ENCODE data around the gene PMIS2. TPM values are rescaled to one million over a fixed set of nuclear protein-coding genes. Genes with fewer than 3 reads are reported as not detected.

PMIS2 gene
- total RNA-seq, 1 donor from 2014 or later, result not detected

DNA sequence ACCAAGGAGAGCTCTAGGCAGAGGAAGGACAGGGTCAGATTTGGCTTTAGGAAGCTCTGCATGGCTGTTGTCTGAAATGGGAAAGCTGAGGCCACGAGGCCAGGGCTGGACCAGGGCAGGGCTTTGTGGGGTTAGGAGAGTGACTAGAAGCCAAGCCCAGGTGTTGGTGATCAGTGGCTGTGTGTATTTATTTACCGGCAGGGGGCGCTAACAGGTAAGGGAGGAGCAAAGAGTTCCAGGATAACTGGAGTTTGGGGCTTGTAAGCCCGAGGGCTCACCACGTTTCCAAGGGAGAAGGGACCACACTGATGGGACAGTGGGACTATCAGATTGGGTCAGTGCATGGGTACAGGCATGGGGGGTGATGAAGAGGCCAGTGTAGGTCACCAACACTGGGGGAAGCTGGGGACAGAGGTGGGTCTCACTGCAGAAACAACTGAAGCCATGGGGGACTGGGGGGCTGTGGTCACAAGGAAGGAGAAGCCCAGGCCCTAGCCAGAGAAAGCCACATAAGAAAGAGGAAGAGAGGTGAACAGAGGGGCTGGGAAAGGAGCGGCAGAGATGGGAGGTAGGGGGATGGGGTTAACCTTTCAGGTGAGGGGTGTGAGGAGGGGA lies 36.7 kb upstream of the PMIS2 start:
- TF ChIP-seq CTCF (IDR thresholded peaks at IDR 0.05; ENCODE audit: insufficient read depth, low read length, severe bottlenecking), result peak; percentile 80
- Histone ChIP-seq H3K36me3 (ENCODE audit: control insufficient read depth, insufficient read depth, low read length) (peaks cover 5% of the 10 kb centered on the region), H3K4me3 (ENCODE audit: low read depth, low read length) (no peak overlapping the region), H3K27me3 (ENCODE audit: control insufficient read depth, insufficient read depth, low read length) (no peaks in the 10 kb centered on the region)
- peak; percentile 42 for DNase-seq (ENCODE audit: low read depth)
- no peak for FAIRE-seq

DNA sequence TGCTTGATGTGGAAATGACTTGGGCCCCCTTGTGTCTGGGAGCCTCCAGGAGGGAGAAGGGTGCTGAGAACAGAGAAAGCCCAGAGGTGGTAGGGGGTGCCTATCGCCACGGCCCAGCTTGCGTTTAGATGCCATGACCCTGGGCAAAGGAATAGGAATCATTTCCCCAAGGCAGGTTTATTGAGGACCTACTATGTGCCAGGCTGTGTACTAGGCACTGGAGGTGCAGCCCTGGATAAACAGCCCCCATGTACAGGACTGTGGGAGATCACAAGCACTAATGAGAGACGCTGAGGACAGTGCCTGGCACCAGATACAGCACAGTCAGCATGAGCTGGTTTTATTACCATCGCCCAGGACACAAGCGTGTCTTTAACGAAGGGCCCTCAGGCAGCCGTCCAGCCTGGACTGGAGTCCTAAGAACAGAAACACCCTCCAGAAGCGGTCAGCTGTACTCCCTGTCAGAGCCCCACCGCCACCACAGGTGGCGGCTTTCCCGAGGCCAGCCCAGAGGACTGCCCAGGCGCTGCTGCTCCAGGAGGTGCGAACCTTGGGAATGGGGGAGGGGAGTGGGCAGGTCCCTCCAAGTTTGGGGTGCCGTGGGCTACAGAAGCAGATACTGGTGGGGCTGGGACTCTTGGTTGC lies 36.0 kb upstream of the PMIS2 start:
- TF ChIP-seq CTCF (IDR thresholded peaks at IDR 0.05; ENCODE audit: insufficient read depth, low read length, severe bottlenecking), result no peak
- no peak for FAIRE-seq
- H3K4me3 ChIP-seq (ENCODE audit: low read depth, low read length), result no peak overlapping the region

DNA sequence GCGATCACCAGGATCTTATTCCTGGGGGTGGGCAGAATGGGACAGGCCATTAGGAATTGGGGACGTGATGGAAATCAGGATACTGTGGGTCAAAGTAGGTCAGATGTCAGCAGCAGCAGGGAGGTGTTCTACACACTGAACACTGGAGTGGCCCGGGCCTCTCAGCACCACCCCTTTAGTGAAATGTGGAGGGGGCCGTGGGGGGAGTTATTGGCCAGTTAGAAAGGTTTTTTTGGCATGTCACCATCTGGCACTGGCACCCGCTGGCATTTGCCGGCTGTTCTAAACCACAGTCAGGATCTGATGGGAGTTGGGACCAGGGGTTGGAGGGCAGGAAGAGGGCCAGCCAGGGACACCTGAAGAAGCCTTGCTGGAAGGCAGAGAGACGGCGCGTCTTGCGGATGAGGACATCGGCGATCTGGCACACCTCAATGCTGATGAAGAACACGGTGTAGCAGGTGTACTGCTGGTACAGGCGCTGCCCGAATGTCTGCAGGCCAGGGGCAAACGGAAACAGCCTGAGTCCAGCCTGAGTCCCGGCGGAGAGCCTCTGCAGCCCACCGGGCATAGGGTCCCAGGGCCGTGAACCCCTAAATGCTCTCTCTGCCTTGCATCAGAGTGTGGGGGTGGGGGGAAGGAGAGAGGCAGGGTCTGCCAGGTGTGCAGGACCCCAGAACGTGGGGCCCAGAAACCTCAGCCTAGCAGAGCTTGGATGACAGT lies 34.7 kb upstream of the PMIS2 start:
- no peak for TF ChIP-seq CTCF (IDR thresholded peaks at IDR 0.05; ENCODE audit: insufficient read depth, low read length, severe bottlenecking)
- no peaks in the 10 kb centered on the region for H3K27me3 ChIP-seq (ENCODE audit: control insufficient read depth, insufficient read depth, low read length)
- DNase-seq (ENCODE audit: low read depth), result no peak
- H3K4me3 ChIP-seq (ENCODE audit: low read depth, low read length), result no peak overlapping the region
- FAIRE-seq, result peak; percentile 13
- H3K36me3 ChIP-seq (ENCODE audit: control insufficient read depth, insufficient read depth, low read length), result peaks cover 5% of the 10 kb centered on the region

More for the DNA sequence above, 36.0 kb upstream of the PMIS2 start:
- no peak for DNase-seq (ENCODE audit: low read depth)
- Histone ChIP-seq H3K27me3 (ENCODE audit: control insufficient read depth, insufficient read depth, low read length) (no peaks in the 10 kb centered on the region), H3K36me3 (ENCODE audit: control insufficient read depth, insufficient read depth, low read length) (peaks cover 5% of the 10 kb centered on the region)

- FAIRE-seq (no peak), DNase-seq (ENCODE audit: low read depth) (no peak)
- no peak for TF ChIP-seq CTCF (IDR thresholded peaks at IDR 0.05; ENCODE audit: insufficient read depth, low read length, severe bottlenecking)
- peaks cover 2% of the 10 kb centered on the region for H3K36me3 ChIP-seq (ENCODE audit: control insufficient read depth, insufficient read depth, low read length)
- no peak overlapping the region for H3K4me3 ChIP-seq (ENCODE audit: low read depth, low read length)
- no peaks in the 10 kb centered on the region for H3K27me3 ChIP-seq (ENCODE audit: control insufficient read depth, insufficient read depth, low read length)
Measured at GRCh38 chr19:35552534-35553384, 33.2 kb upstream of the PMIS2 start.

DNA sequence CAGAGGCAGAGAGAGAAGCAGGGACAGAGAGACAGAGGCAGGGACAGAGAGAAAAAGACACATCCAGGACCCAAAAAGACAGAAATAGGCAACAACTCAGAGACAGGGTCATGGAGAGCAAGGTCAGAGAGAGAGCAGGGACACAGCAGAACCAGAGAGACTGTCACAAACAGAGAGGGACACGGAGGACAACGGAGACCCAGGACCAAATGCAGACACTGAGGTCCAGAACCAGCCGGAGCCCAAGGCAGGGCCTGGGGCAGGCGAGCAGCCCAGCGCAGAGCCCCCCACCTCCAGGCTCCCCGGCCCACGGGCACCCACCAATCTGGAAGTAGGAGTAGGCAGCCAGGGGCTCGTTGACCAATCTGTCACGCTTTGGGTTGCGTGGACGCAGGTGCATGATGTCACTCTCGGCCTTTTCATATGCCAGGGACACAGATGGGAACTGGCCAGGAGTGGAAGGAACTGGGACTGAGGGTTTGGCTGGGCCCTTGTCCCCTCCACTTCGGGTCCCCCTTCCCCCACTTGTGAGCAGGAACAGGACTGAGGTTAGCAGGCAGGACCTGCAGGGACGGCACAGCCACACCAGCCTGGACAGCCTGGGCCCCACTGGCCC lies 32.5 kb upstream of the PMIS2 start:
- Histone ChIP-seq H3K4me3 (ENCODE audit: low read depth, low read length) (no peak overlapping the region), H3K27me3 (ENCODE audit: control insufficient read depth, insufficient read depth, low read length) (no peaks in the 10 kb centered on the region), H3K36me3 (ENCODE audit: control insufficient read depth, insufficient read depth, low read length) (peaks cover 2% of the 10 kb centered on the region)
- no peak for TF ChIP-seq CTCF (IDR thresholded peaks at IDR 0.05; ENCODE audit: insufficient read depth, low read length, severe bottlenecking)
- FAIRE-seq, result no peak
- no peak for DNase-seq (ENCODE audit: low read depth)

All from bronchial epithelial cell (primary cell).